Measurements from ENCODE around the gene ZNF428.
"Not testable (repeated sequence)": the region's sequence is repeated elsewhere in the genome, so short reads cannot be mapped to it uniquely, and the experiment has no call there.

Gene ZNF428

GRCh38 chr19:43641333-43641732 lies 21.9 kb upstream of the ZNF428 start:
- Histone ChIP-seq H3K27ac (ENCODE audit: insufficient read depth, low read length, poor library complexity, severe bottlenecking) (no peak overlapping the region), H3K4me1 (ENCODE audit: control insufficient read depth, insufficient read depth, low read length, poor library complexity, severe bottlenecking) (peaks cover 5% of the 10 kb centered on the region), H3K36me3 (ENCODE audit: control insufficient read depth, insufficient read depth, low read length) (no peaks in the 10 kb centered on the region), H3K9me3 (ENCODE audit: control insufficient read depth, low read length) (no peaks in the 10 kb centered on the region), H3K4me3 (ENCODE audit: insufficient read depth, low read depth, low read length, poor library complexity, severe bottlenecking) (no peak overlapping the region), H3K27me3 (replicated peaks; ENCODE audit: control insufficient read depth, insufficient read depth, low read length, poor library complexity, severe bottlenecking) (peaks cover 2% of the 10 kb centered on the region)
- DNase-seq, result no peak

GRCh38 chr19:43640424-43640757 lies 21.0 kb upstream of the ZNF428 start:
- Histone ChIP-seq H3K4me3 (ENCODE audit: insufficient read depth, low read depth, low read length, poor library complexity, severe bottlenecking) (peak overlapping the region; percentile 69), H3K9me3 (ENCODE audit: control insufficient read depth, low read length) (no peaks in the 10 kb centered on the region), H3K4me1 (ENCODE audit: control insufficient read depth, insufficient read depth, low read length, poor library complexity, severe bottlenecking) (peaks cover 5% of the 10 kb centered on the region), H3K36me3 (ENCODE audit: control insufficient read depth, insufficient read depth, low read length) (no peaks in the 10 kb centered on the region), H3K27me3 (replicated peaks; ENCODE audit: control insufficient read depth, insufficient read depth, low read length, poor library complexity, severe bottlenecking) (peaks cover 2% of the 10 kb centered on the region), H3K27ac (ENCODE audit: insufficient read depth, low read length, poor library complexity, severe bottlenecking) (no peak overlapping the region)
- DNase-seq, result no peak

GRCh38 chr19:43639519-43640423 lies 20.3 kb upstream of the ZNF428 start, which contains the start of gene CADM4:
Gene CADM4, minus strand, starts transcription at chr19:43639850. Its CDS starts 60 bp downstream, at chr19:43639790.
- Histone ChIP-seq H3K4me3 (ENCODE audit: insufficient read depth, low read depth, low read length, poor library complexity, severe bottlenecking) (peak within 1 kb of the TSS; percentile 69), H3K9me3 (ENCODE audit: control insufficient read depth, low read length) (no peaks in the 10 kb centered on the region), H3K36me3 (ENCODE audit: control insufficient read depth, insufficient read depth, low read length) (no peaks in the 10 kb centered on the region), H3K27ac (ENCODE audit: insufficient read depth, low read length, poor library complexity, severe bottlenecking) (no peak within 1 kb of the TSS), H3K27me3 (replicated peaks; ENCODE audit: control insufficient read depth, insufficient read depth, low read length, poor library complexity, severe bottlenecking) (peaks cover 2% of the 10 kb centered on the region), H3K4me1 (ENCODE audit: control insufficient read depth, insufficient read depth, low read length, poor library complexity, severe bottlenecking) (peaks cover 5% of the 10 kb centered on the region)
- DNase-seq, result peak; percentile 27 to 44 (median 44)

GRCh38 chr19:43638995-43639518 lies 19.6 kb upstream of the ZNF428 start:
- DNase-seq, result no peak
- Histone ChIP-seq H3K4me1 (ENCODE audit: control insufficient read depth, insufficient read depth, low read length, poor library complexity, severe bottlenecking) (peaks cover 5% of the 10 kb centered on the region), H3K9me3 (ENCODE audit: control insufficient read depth, low read length) (no peaks in the 10 kb centered on the region), H3K27me3 (replicated peaks; ENCODE audit: control insufficient read depth, insufficient read depth, low read length, poor library complexity, severe bottlenecking) (peaks cover 2% of the 10 kb centered on the region), H3K36me3 (ENCODE audit: control insufficient read depth, insufficient read depth, low read length) (no peaks in the 10 kb centered on the region), H3K4me3 (ENCODE audit: insufficient read depth, low read depth, low read length, poor library complexity, severe bottlenecking) (no peak overlapping the region), H3K27ac (ENCODE audit: insufficient read depth, low read length, poor library complexity, severe bottlenecking) (no peak overlapping the region)

- no peak overlapping the region for H3K4me3 ChIP-seq (ENCODE audit: insufficient read depth, low read depth, low read length, poor library complexity, severe bottlenecking)
- peaks cover 2% of the 10 kb centered on the region for H3K27me3 ChIP-seq (replicated peaks; ENCODE audit: control insufficient read depth, insufficient read depth, low read length, poor library complexity, severe bottlenecking)
Measured at GRCh38 chr19:43638214-43638994, 19.0 kb upstream of the ZNF428 start.

GRCh38 chr19:43636121-43636683 lies 16.8 kb upstream of the ZNF428 start:
- Histone ChIP-seq H3K9me3 (ENCODE audit: control insufficient read depth, low read length) (no peaks in the 10 kb centered on the region), H3K36me3 (ENCODE audit: control insufficient read depth, insufficient read depth, low read length) (no peaks in the 10 kb centered on the region), H3K27me3 (replicated peaks; ENCODE audit: control insufficient read depth, insufficient read depth, low read length, poor library complexity, severe bottlenecking) (peaks cover 2% of the 10 kb centered on the region), H3K27ac (ENCODE audit: insufficient read depth, low read length, poor library complexity, severe bottlenecking) (no peak overlapping the region), H3K4me3 (ENCODE audit: insufficient read depth, low read depth, low read length, poor library complexity, severe bottlenecking) (no peak overlapping the region), H3K4me1 (ENCODE audit: control insufficient read depth, insufficient read depth, low read length, poor library complexity, severe bottlenecking) (peaks cover 5% of the 10 kb centered on the region)
- no peak for DNase-seq

More at GRCh38 chr19:43638214-43638994, 19.0 kb upstream of the ZNF428 start:
- H3K9me3 ChIP-seq (ENCODE audit: control insufficient read depth, low read length), result no peaks in the 10 kb centered on the region
- no peaks in the 10 kb centered on the region for H3K36me3 ChIP-seq (ENCODE audit: control insufficient read depth, insufficient read depth, low read length)
- H3K27ac ChIP-seq (ENCODE audit: insufficient read depth, low read length, poor library complexity, severe bottlenecking), result no peak overlapping the region
- no peak for DNase-seq
- peaks cover 5% of the 10 kb centered on the region for H3K4me1 ChIP-seq (ENCODE audit: control insufficient read depth, insufficient read depth, low read length, poor library complexity, severe bottlenecking)

- not testable (repeated sequence) for DNase-seq; H3K27me3 ChIP-seq (replicated peaks; ENCODE audit: control insufficient read depth, insufficient read depth, low read length, poor library complexity, severe bottlenecking)
Measured at GRCh38 chr19:43635561-43635940, 16.1 kb upstream of the ZNF428 start.

GRCh38 chr19:43634872-43635560 lies 15.6 kb upstream of the ZNF428 start:
- no peak for DNase-seq
- no peaks in the 10 kb centered on the region for H3K9me3 ChIP-seq (ENCODE audit: control insufficient read depth, low read length)
- peaks cover 5% of the 10 kb centered on the region for H3K4me1 ChIP-seq (ENCODE audit: control insufficient read depth, insufficient read depth, low read length, poor library complexity, severe bottlenecking)
- no peak overlapping the region for H3K27ac ChIP-seq (ENCODE audit: insufficient read depth, low read length, poor library complexity, severe bottlenecking)
- H3K36me3 ChIP-seq (ENCODE audit: control insufficient read depth, insufficient read depth, low read length), result no peaks in the 10 kb centered on the region
- peaks cover 2% of the 10 kb centered on the region for H3K27me3 ChIP-seq (replicated peaks; ENCODE audit: control insufficient read depth, insufficient read depth, low read length, poor library complexity, severe bottlenecking)
- H3K4me3 ChIP-seq (ENCODE audit: insufficient read depth, low read depth, low read length, poor library complexity, severe bottlenecking), result no peak overlapping the region

More at GRCh38 chr19:43635561-43635940, 16.1 kb upstream of the ZNF428 start:
- H3K9me3 ChIP-seq (ENCODE audit: control insufficient read depth, low read length); H3K4me3 ChIP-seq (ENCODE audit: insufficient read depth, low read depth, low read length, poor library complexity, severe bottlenecking); H3K4me1 ChIP-seq (ENCODE audit: control insufficient read depth, insufficient read depth, low read length, poor library complexity, severe bottlenecking); H3K27ac ChIP-seq (ENCODE audit: insufficient read depth, low read length, poor library complexity, severe bottlenecking); H3K36me3 ChIP-seq (ENCODE audit: control insufficient read depth, insufficient read depth, low read length): not testable (repeated sequence)

GRCh38 chr19:43634506-43634871 lies 15.1 kb upstream of the ZNF428 start:
- H3K27me3 ChIP-seq (replicated peaks; ENCODE audit: control insufficient read depth, insufficient read depth, low read length, poor library complexity, severe bottlenecking), result peaks cover 2% of the 10 kb centered on the region
- no peaks in the 10 kb centered on the region for H3K9me3 ChIP-seq (ENCODE audit: control insufficient read depth, low read length)
- no peak overlapping the region for H3K4me3 ChIP-seq (ENCODE audit: insufficient read depth, low read depth, low read length, poor library complexity, severe bottlenecking)
- H3K27ac ChIP-seq (ENCODE audit: insufficient read depth, low read length, poor library complexity, severe bottlenecking), result no peak overlapping the region
- H3K4me1 ChIP-seq (ENCODE audit: control insufficient read depth, insufficient read depth, low read length, poor library complexity, severe bottlenecking), result peaks cover 5% of the 10 kb centered on the region
- DNase-seq, result no peak
- H3K36me3 ChIP-seq (ENCODE audit: control insufficient read depth, insufficient read depth, low read length), result no peaks in the 10 kb centered on the region
